GM18499 (cell line): ENCODE data around the gene LRRC46.

Source experiments
- ATAC-seq: cut with Tn5 transposase; IDR thresholded peaks from one replicate; pipeline ENCODE4 v1.9.1; 2021; ENCODE audit warnings: moderate number of reproducible peaks; ENCODE audit not compliant: insufficient read depth, unreplicated experiment

Gene LRRC46

GRCh38 chr17:47850373-47850691 lies 18.9 kb downstream of the LRRC46 start:
- no peak for ATAC-seq

- ATAC-seq: no peak
Measured at GRCh38 chr17:47850692-47851573, 19.5 kb downstream of the LRRC46 start, which contains the start of gene SP6. TSS of gene SP6 (minus strand) at chr17:47851163. CDS start at chr17:47848429, 2,734 bp downstream.

GRCh38 chr17:47851764-47852112 lies 20.3 kb downstream of the LRRC46 start:
- ATAC-seq: no peak

GRCh38 chr17:47852113-47852949 lies 20.9 kb downstream of the LRRC46 start:
- no peak for ATAC-seq

- no peak for ATAC-seq
Measured at GRCh38 chr17:47853616-47854015, 22.1 kb downstream of the LRRC46 start.

- ATAC-seq: no peak
Measured at GRCh38 chr17:47855737-47856136, 24.3 kb downstream of the LRRC46 start.

GRCh38 chr17:47856830-47857229 lies 25.4 kb downstream of the LRRC46 start:
- ATAC-seq: no peak

- ATAC-seq: no peak
Measured at GRCh38 chr17:47857551-47858455, 26.3 kb downstream of the LRRC46 start.

GRCh38 chr17:47860386-47860785 lies 28.9 kb downstream of the LRRC46 start:
- ATAC-seq: no peak

- ATAC-seq: no peak
Measured at GRCh38 chr17:47862621-47863440, 31.4 kb downstream of the LRRC46 start.

- no peak for ATAC-seq
Measured at GRCh38 chr17:47864791-47865216, 33.3 kb downstream of the LRRC46 start.

- no peak for ATAC-seq
Measured at GRCh38 chr17:47866941-47867340, 35.5 kb downstream of the LRRC46 start.

- no peak for ATAC-seq
Measured at GRCh38 chr17:47867813-47868533, 36.5 kb downstream of the LRRC46 start.

- no peak for ATAC-seq
Measured at GRCh38 chr17:47869114-47869513, 37.6 kb downstream of the LRRC46 start.

GRCh38 chr17:47870056-47870455 lies 38.6 kb downstream of the LRRC46 start:
- no peak for ATAC-seq

GRCh38 chr17:47871048-47871447 lies 39.6 kb downstream of the LRRC46 start:
- ATAC-seq: no peak

GRCh38 chr17:47872019-47872650 lies 40.7 kb downstream of the LRRC46 start:
- ATAC-seq: no peak

GRCh38 chr17:47872651-47873161 lies 41.2 kb downstream of the LRRC46 start:
- no peak for ATAC-seq
